Measurements from ENCODE around the gene ERCC6.

ERCC6 gene

GRCh38 chr10:49550563-49550962, 11.6 kb upstream of the ERCC6 start:
- TF ChIP-seq CTCF (IDR thresholded peaks at IDR 0.05; ENCODE audit: low read depth, low read length): no peak
- DNase-seq (ENCODE audit: extremely low read depth, low read depth): no peak

- TF ChIP-seq CTCF (IDR thresholded peaks at IDR 0.05; ENCODE audit: low read depth, low read length): no peak
- no peak for DNase-seq (ENCODE audit: extremely low read depth, low read depth)
Measured at GRCh38 chr10:49549640-49550346, 10.9 kb upstream of the ERCC6 start.

GRCh38 chr10:49543604-49544003, 4.7 kb upstream of the ERCC6 start:
- TF ChIP-seq CTCF (IDR thresholded peaks at IDR 0.05; ENCODE audit: low read depth, low read length): no peak
- no peak for DNase-seq (ENCODE audit: extremely low read depth, low read depth)

- no peak for TF ChIP-seq CTCF (IDR thresholded peaks at IDR 0.05; ENCODE audit: low read depth, low read length)
- no peak for DNase-seq (ENCODE audit: extremely low read depth, low read depth)
Measured at GRCh38 chr10:49542353-49542752, 3.4 kb upstream of the ERCC6 start.

GRCh38 chr10:49541762-49542161, 2.8 kb upstream of the ERCC6 start:
- TF ChIP-seq CTCF (IDR thresholded peaks at IDR 0.05; ENCODE audit: low read depth, low read length): no peak
- no peak for DNase-seq (ENCODE audit: extremely low read depth, low read depth)

- no peak for TF ChIP-seq CTCF (IDR thresholded peaks at IDR 0.05; ENCODE audit: low read depth, low read length)
- no peak for DNase-seq (ENCODE audit: extremely low read depth, low read depth)
Measured at GRCh38 chr10:49540056-49540797, 1.3 kb upstream of the ERCC6 start.

- DNase-seq (ENCODE audit: extremely low read depth, low read depth): no peak
- no peak for TF ChIP-seq CTCF (IDR thresholded peaks at IDR 0.05; ENCODE audit: low read depth, low read length)
Measured at GRCh38 chr10:49539320-49539885, 482 bp upstream of the ERCC6 start.
